NCI-H1417 (cell line): ENCODE data around the gene SYNPO.

ENCODE experiments used
- DNase-seq, 3 experiments: peaks; one replicate each; lab custom pipeline; 2025; lab: John Stamatoyannopoulos, UW

The SYNPO gene

GRCh38 chr5:150658699-150659265 is 18.3 kb downstream of the SYNPO start:
- no peak for DNase-seq

- DNase-seq, result no peak
Measured at GRCh38 chr5:150659360-150660107, 19.1 kb downstream of the SYNPO start.

GRCh38 chr5:150660108-150660831 is 19.8 kb downstream of the SYNPO start:
- DNase-seq, result no peak

GRCh38 chr5:150661086-150661485 is 20.6 kb downstream of the SYNPO start, which contains the start of gene MYOZ3:
TSS of gene MYOZ3 (plus strand) at chr5:150661251. CDS start at chr5:150662942, 1,691 bp downstream.
- DNase-seq, result no peak

GRCh38 chr5:150661821-150662596 is 21.5 kb downstream of the SYNPO start:
- no peak for DNase-seq

GRCh38 chr5:150662731-150663516 is 22.5 kb downstream of the SYNPO start:
- DNase-seq, result no peak

- no peak for DNase-seq
Measured at GRCh38 chr5:150663936-150664335, 23.5 kb downstream of the SYNPO start.

GRCh38 chr5:150665044-150665443 is 24.6 kb downstream of the SYNPO start:
- DNase-seq, result no peak

- DNase-seq, result no peak
Measured at GRCh38 chr5:150670275-150670947, 30.0 kb downstream of the SYNPO start.

GRCh38 chr5:150670948-150671310 is 30.5 kb downstream of the SYNPO start:
- DNase-seq, result no peak

GRCh38 chr5:150671509-150672236 is 31.2 kb downstream of the SYNPO start:
- DNase-seq, result no peak

GRCh38 chr5:150672237-150672883 is 31.9 kb downstream of the SYNPO start:
- no peak for DNase-seq

GRCh38 chr5:150672884-150673275 is 32.4 kb downstream of the SYNPO start:
- DNase-seq, result no peak

- no peak for DNase-seq
Measured at GRCh38 chr5:150674341-150674821, 33.9 kb downstream of the SYNPO start.

- no peak for DNase-seq
Measured at GRCh38 chr5:150675069-150675468, 34.6 kb downstream of the SYNPO start.

- DNase-seq, result no peak
Measured at GRCh38 chr5:150676578-150676977, 36.1 kb downstream of the SYNPO start.

- no peak for DNase-seq
Measured at GRCh38 chr5:150689120-150689519, 48.7 kb downstream of the SYNPO start.

GRCh38 chr5:150690760-150691159 is 50.3 kb downstream of the SYNPO start:
- no peak for DNase-seq

- DNase-seq, result no peak
Measured at GRCh38 chr5:150692276-150692675, 51.8 kb downstream of the SYNPO start.

GRCh38 chr5:150694612-150695011 is 54.2 kb downstream of the SYNPO start:
- no peak for DNase-seq
